Suprapubic skin (tissue), 3 donors: ENCODE measurements around the gene HMGB4.

Experiments
- CTCF ChIP-seq, 2 donors: fragments of 200-600 bp in 1 of 2; fragments of 450-650 bp in 1 of 2; sonication (generic) in 1 of 2; IDR thresholded peaks; one replicate each; pipeline ENCODE4 v1.5.1; 2016 to 2019; ENCODE audit warnings: antibody characterized with exemption in 2 of 2, mild to moderate bottlenecking in 1 of 2, moderate library complexity in 1 of 2
- POLR2A ChIP-seq, 2 donors: fragments of 450-650 bp; IDR thresholded peaks; one replicate each; pipeline ENCODE4 v1.6.1; 2017; ENCODE audit warnings: antibody characterized with exemption in 2 of 2, mild to moderate bottlenecking in 2 of 2, moderate library complexity in 2 of 2

GRCh38 chr1:33878392-33878791, 14.5 kb downstream of the HMGB4 start:
- TF ChIP-seq CTCF (IDR thresholded peaks at IDR 0.05) (no peak), POLR2A (IDR thresholded peaks at IDR 0.05) (no peak)
